ENCODE results near the gene REV1. TPM values are rescaled to one million over a fixed set of nuclear protein-coding genes. Genes with fewer than 3 reads are reported as not detected.
A peak's percentile ranks its signal among the peaks of the same experiment; 100 is the strongest.

Gene REV1
- total and polyA plus RNA-seq, 2 of the 8 experiments (the other 6 are each of a cell fraction or from before 2014, with no cell fraction given), result 16.6 to 34.3 TPM

DNA sequence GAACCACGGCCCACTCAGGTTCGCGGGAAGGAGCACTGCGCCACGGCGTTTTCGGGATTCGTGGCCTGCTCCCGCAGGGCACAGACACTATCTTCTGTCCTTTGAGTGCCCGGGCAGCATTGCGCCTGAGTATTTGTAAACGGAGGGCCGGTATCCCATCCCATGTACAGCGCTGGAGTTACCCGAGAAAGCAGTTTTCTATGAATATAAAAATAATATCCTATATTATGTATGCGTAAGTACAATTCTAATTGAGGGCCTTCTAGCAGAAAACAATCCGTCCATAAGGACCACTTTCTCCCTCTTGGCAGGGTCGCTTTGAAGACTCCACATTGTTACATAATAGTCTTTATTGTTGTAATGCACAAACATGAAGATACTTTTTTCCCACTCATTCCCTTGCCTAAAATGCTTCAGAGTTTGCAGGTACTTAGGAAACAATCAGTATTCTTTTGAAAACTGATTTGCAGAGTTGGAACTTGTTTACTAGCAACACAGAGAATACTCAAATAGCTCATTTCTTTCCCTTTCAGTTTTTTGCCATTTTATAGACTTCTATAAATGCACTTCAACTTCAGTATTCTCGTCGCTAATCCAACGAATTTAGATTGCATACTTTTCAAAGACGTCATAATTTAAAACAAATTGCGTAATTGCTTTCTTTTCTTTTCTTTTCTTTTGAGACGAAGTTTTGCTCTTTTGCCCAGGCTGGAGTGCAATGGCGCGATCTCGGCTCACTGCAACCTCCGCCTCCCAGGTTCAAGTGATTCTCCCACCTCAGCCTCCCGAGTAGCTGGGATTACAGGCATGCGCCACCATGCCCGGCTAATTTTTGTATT, 1.0 kb upstream of the REV1 start (continued):
- TF ChIP-seq, protein P1, sequence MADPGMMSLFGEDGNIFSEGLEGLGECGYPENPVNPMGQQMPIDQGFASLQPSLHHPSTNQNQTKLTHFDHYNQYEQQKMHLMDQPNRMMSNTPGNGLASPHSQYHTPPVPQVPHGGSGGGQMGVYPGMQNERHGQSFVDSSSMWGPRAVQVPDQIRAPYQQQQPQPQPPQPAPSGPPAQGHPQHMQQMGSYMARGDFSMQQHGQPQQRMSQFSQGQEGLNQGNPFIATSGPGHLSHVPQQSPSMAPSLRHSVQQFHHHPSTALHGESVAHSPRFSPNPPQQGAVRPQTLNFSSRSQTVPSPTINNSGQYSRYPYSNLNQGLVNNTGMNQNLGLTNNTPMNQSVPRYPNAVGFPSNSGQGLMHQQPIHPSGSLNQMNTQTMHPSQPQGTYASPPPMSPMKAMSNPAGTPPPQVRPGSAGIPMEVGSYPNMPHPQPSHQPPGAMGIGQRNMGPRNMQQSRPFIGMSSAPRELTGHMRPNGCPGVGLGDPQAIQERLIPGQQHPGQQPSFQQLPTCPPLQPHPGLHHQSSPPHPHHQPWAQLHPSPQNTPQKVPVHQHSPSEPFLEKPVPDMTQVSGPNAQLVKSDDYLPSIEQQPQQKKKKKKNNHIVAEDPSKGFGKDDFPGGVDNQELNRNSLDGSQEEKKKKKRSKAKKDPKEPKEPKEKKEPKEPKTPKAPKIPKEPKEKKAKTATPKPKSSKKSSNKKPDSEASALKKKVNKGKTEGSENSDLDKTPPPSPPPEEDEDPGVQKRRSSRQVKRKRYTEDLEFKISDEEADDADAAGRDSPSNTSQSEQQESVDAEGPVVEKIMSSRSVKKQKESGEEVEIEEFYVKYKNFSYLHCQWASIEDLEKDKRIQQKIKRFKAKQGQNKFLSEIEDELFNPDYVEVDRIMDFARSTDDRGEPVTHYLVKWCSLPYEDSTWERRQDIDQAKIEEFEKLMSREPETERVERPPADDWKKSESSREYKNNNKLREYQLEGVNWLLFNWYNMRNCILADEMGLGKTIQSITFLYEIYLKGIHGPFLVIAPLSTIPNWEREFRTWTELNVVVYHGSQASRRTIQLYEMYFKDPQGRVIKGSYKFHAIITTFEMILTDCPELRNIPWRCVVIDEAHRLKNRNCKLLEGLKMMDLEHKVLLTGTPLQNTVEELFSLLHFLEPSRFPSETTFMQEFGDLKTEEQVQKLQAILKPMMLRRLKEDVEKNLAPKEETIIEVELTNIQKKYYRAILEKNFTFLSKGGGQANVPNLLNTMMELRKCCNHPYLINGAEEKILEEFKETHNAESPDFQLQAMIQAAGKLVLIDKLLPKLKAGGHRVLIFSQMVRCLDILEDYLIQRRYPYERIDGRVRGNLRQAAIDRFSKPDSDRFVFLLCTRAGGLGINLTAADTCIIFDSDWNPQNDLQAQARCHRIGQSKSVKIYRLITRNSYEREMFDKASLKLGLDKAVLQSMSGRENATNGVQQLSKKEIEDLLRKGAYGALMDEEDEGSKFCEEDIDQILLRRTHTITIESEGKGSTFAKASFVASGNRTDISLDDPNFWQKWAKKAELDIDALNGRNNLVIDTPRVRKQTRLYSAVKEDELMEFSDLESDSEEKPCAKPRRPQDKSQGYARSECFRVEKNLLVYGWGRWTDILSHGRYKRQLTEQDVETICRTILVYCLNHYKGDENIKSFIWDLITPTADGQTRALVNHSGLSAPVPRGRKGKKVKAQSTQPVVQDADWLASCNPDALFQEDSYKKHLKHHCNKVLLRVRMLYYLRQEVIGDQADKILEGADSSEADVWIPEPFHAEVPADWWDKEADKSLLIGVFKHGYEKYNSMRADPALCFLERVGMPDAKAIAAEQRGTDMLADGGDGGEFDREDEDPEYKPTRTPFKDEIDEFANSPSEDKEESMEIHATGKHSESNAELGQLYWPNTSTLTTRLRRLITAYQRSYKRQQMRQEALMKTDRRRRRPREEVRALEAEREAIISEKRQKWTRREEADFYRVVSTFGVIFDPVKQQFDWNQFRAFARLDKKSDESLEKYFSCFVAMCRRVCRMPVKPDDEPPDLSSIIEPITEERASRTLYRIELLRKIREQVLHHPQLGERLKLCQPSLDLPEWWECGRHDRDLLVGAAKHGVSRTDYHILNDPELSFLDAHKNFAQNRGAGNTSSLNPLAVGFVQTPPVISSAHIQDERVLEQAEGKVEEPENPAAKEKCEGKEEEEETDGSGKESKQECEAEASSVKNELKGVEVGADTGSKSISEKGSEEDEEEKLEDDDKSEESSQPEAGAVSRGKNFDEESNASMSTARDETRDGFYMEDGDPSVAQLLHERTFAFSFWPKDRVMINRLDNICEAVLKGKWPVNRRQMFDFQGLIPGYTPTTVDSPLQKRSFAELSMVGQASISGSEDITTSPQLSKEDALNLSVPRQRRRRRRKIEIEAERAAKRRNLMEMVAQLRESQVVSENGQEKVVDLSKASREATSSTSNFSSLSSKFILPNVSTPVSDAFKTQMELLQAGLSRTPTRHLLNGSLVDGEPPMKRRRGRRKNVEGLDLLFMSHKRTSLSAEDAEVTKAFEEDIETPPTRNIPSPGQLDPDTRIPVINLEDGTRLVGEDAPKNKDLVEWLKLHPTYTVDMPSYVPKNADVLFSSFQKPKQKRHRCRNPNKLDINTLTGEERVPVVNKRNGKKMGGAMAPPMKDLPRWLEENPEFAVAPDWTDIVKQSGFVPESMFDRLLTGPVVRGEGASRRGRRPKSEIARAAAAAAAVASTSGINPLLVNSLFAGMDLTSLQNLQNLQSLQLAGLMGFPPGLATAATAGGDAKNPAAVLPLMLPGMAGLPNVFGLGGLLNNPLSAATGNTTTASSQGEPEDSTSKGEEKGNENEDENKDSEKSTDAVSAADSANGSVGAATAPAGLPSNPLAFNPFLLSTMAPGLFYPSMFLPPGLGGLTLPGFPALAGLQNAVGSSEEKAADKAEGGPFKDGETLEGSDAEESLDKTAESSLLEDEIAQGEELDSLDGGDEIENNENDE (IDR thresholded peaks at IDR 0.05; ENCODE audit: insufficient replicate concordance, low read length), result no peak
- TF ChIP-seq RAD21 (IDR thresholded peaks at IDR 0.05 in 1 of 2, conservative IDR thresholded peaks at IDR 0.05 in 1 of 2; ENCODE audit: low read depth in 2 of 2, low read length in 2 of 2), result no peak
- no peak for TF ChIP-seq POU5F1 (IDR thresholded peaks at IDR 0.05; ENCODE audit: low read depth, low read length)
- no peak for TF ChIP-seq EZH2 (IDR thresholded peaks at IDR 0.05; ENCODE audit: low read depth, low read length, severe bottlenecking)
- TF ChIP-seq ATF2 (IDR thresholded peaks at IDR 0.05; ENCODE audit: low read length), result peak; percentile 26; the same call in 1 of the 2 replicates
- TF ChIP-seq KDM1A (IDR thresholded peaks at IDR 0.05; ENCODE audit: borderline replicate concordance, low read length), result no peak
- no peak for TF ChIP-seq TBP (IDR thresholded peaks at IDR 0.05; ENCODE audit: low read depth, low read length)

Measured in H1 (cell line).